Activated CD4-positive, alpha-beta T cell treated with anti-CD3 and anti-CD28 coated beads, Interleukin-2, amount 50 U/mL, for 48 hours (primary cell): ENCODE data around the gene PGAM2.
A peak's percentile ranks its signal among the peaks of the same experiment; 100 is the strongest.
"Not testable (repeated sequence)": the region's sequence is repeated elsewhere in the genome, so short reads cannot be mapped to it uniquely, and the experiment has no call there.

Experiments
- DNase-seq, 2 experiments: peaks; one replicate each; pipeline ENCODE4 v3.0.0-alpha.2; 2020

PGAM2 gene

DNA sequence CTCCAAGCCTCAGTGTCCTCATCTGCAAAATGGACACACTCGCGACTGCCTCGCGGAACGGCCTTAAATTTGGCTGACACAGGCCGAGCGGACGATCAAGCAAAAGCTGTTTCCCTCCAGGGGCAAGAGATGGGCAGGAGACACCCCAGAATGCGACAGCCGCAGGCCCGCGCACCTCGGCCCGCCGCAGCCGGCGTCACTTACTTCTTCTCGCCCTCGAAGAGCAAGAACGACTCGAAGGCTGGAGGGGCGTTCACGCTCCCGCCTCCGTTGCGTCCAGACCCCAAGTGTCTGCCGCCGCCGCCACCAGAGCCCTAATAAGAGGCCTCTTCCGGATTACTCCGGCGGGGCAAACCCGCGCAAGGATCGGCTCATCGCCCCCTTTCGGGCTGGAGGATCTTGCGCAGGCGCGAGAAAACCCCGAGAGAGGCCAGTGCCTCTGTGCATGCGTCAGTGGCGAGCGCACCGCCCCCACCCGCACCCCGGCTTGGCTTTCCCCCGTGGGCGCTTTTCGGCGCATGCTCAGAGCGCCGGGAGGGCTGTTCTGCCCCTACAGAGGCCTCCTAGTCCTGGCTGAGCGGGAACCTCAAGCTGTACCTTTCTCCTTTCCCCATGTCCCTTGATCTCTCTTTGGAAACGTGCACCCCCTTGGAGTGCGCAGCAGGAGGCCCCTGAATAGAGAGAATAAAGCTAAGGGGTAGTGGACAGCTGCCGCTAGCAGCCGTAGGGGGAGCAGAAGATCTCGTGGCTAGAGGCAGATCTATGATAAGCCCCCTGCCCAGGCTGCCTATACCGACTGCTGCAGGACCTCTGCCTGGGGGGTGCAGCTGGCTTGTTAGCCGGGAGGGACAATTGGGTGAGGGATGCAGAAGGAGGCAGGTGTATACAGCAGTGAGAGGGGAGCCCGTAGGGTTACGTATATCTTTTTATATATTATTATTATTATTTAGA lies 46.2 kb downstream of the PGAM2 start:
- DNase-seq: peak; percentile 99 to 100

- not testable (repeated sequence) for DNase-seq
These were observed 50.3 kb downstream of the PGAM2 start for GRCh38 chr7:44015090-44015489.
